Amniotic stem cell (primary cell): ENCODE results near the gene EMC8.
"Not testable (repeated sequence)": the region's sequence is repeated elsewhere in the genome, so short reads cannot be mapped to it uniquely, and the experiment has no call there.

Experiments
- DNase-seq: peaks from one replicate; lab custom pipeline; 2025; lab: John Stamatoyannopoulos, UW

The EMC8 gene

GRCh38 chr16:85835227-85835751 is 35.9 kb upstream of the EMC8 start:
- DNase-seq: no peak

DNA sequence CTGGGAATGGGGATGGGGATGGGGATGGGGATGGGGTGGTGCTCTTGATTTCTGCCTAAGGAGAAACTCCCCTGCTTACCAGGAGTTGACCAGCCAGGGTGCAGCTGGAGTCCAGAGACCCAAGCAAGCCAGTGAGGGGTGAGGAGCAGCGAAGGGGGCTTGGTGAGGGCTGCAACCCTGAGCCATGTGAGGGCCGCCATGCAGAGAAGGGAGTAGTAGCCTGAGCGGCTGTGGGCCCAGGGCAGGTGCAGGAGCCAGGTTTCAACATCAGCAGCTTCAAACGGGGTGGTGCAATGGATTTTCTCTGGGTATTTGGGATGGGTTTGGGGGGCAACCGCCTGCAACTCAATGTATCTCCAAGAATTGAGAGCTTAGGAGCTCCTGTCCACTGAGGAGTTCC is 35.4 kb upstream of the EMC8 start:
- DNase-seq: no peak

DNA sequence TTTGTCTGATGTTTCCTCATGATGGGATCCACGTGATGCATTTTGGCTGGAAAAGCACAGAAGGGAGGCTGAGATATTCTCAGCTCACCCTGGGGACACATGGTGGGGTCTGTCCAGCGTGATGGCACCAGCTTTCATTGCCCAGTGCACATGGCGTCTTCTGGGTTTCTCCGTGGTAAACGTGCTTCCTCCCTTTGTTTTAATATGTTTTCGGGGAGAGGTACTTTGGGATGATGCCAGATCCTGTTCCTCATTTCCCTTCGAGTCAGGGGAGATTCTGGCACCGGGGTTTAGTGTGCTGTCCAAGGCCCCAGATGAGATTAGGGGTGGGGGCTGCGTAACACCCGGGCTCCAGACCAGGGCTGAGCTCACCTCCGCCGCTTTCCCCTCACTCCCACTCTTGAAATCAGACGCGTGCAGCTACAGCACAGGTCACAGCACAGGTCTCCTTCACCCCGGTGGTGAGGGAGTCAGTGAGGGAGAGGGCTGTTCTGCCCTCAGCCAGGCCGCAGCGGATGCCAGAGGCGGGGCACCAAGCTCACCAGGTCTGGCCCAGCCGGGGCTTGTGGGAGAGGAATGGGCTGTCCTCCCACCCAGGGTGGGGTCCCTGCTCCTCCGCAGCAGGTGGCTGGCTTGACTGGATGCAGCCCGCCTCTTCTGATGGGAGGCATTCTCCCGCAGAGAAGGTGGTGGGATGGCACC is 34.0 kb upstream of the EMC8 start:
- no peak for DNase-seq

DNA sequence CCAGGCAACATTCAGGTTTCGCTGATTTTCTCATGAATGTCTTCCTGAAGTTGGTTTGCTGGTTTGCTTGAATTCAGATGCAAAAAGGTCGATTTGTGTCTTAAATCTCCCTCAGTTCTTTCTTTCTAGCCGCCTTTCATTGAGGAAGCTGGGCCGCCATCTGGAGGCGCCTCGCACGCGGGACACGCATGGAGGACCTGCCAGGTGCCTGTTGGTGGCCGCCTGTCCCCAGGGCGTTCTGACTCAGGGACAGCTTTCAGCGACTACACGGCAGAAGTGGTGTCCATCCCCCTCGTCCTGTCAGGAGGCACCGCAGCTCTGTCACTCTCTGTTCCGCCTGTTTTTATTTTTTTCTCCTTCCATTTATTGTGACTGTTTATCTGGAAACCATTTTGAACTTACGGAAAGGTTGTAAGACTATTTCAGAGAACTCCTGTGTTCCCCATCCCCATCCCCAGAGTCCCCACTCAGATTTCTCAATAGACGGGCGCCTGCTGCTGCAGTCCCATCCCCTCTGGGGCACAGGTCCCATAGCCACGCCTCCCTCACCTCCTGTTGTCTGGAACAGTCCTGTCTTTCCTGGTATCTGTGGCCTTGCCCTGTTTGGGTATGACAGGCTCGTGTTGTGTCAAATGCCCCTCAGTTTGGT is 33.4 kb upstream of the EMC8 start:
- DNase-seq: no peak

GRCh38 chr16:85830821-85831220 is 31.5 kb upstream of the EMC8 start:
- no peak for DNase-seq

DNA sequence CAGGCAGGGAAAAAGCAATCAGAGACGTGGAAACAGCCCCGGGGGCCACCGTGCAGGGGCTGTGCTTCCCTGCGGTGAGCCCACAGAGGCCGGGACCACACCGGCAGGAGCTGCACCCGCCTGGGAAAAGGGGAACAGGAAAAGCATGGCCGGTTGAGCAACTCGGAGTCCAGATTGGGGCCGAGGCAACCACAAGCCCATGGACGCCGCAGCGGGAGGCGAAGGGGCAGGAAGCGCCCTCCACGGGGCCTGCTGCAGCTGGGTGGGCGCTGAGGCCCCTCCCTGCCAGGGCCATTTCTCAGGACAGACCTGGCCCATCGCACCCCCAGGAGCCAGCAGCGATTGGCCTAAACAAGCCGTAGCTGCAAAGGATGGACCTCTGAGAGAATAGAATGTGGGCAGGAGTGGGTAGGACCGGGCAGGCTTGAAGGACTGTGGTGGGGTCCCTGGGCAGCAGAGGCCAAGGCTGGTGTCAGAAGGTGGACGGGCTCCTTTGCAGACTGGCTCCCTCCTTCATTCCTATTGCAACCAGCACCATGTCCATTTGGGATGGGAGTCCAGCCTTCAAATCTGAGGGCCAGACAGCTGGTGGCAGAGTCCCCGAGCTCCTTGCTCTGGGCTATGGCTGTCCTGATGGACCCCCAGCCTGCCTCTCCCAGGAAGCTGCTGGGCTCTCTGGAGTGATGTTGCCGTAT is 30.6 kb upstream of the EMC8 start:
- no peak for DNase-seq

DNA sequence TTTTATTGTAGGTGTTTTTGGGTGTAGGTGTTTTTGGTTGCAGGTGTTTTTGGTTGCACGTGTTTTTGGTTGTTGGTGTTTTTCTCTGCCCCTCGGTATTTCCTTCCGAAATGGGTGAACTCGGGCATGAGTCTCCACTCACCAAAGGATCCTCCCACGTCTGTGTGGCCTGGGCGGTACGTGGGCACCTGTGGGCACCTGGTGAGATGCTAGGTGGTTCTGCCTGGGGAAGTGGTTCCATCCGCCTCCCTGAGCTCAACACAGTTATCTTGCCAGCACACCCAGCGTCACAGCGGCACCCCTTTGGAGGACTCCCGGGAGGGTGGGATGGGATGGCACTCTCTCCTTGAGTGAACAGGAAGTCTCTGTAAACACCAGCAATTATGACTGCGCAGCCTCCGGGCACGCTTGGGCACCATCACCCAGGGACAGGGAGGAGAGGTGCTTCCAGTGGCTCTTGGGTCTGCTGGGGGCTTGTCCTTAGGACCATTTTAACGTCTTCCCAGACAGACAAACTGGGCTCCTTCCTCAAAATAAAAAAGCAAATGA is 29.9 kb upstream of the EMC8 start:
- DNase-seq: no peak

- DNase-seq: no peak
Observed at GRCh38 chr16:85828166-85828565, 28.8 kb upstream of the EMC8 start.

DNA sequence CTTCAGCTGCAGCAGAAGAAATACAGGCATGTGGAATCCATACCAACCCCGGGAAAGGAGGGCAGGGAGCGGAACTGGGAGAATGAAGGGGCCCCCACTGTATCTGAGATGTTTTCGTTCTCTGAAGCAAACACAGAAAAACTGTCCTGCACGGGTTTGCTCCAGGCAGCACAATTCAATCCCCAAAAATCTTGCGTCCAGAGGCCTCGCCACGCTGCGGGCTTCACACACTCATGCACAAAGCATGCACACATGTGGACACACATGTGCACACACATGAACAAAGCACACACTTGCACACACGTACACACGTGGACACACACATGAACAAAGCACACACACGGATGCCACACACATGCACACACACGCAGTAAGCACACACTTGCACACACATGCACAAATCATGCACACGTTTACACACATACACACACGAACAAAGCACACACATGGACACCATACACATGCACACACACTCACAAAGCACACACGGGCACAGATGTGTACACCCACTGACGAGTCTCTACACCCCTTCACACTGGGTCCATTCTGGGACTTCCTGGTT is 27.4 kb upstream of the EMC8 start:
- DNase-seq: no peak

GRCh38 chr16:85825326-85825725 is 26.0 kb upstream of the EMC8 start:
- DNase-seq: no peak

GRCh38 chr16:85824161-85825135 is 25.1 kb upstream of the EMC8 start:
- no peak for DNase-seq

DNA sequence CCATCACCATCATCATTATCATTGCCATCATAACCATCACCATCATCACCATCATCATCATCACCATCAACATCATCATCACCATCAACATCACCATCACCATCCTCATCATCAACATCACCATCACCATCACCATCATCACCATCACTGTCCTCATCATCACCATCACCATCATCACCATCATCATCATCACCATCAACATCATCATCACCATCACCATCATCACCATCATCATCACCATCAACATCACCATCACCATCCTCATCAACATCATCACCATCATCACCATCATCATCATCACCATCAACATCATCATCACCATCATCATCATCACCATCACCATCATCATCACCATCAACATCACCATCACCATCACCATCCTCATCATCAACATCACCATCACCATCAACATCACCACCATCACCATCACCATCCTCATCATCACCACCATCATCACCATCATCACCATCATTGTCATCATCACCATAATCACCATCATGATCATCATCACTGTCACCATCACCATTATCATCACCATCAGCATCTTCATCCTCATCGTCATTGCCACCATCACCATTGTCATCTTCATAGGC is 24.1 kb upstream of the EMC8 start:
- DNase-seq: no peak

- no peak for DNase-seq
Observed at GRCh38 chr16:85822145-85822544, 22.8 kb upstream of the EMC8 start.

DNA sequence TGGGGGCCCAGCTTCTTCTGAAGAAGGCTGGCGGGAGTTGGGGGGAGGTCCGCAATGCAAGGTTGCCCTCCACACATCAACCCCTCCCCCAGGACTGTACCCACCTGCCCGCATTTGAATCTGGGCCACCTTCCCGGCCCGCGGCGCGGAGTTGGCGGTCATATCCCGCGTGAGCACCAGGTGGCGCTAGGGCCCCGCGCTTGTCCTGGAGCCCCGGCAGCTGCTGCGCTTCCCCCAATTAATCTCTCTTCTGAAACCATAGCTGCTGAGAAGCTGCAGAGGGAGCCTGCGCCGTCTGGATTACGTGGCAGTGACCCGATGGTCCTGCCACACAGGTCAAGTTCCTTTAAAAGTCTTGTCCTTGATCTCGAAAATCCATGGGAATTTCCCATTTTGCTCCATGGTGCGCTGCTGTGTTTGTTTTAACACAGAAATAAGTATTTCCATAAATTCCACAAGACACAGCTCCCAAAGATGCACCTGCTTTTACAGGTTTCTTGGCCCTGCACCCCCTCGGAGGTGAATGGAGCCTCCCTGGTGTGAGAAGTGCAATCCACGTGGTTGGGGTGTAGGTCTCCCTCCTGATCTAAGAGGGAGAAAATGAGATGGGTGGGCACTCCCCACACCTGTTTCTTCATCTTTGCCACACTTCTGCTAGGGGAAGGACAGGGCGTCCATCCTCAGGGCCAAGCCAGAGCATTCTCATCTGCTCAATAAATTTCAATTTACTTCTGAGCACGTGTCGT is 22.2 kb upstream of the EMC8 start:
- peak; percentile 32 for DNase-seq

DNA sequence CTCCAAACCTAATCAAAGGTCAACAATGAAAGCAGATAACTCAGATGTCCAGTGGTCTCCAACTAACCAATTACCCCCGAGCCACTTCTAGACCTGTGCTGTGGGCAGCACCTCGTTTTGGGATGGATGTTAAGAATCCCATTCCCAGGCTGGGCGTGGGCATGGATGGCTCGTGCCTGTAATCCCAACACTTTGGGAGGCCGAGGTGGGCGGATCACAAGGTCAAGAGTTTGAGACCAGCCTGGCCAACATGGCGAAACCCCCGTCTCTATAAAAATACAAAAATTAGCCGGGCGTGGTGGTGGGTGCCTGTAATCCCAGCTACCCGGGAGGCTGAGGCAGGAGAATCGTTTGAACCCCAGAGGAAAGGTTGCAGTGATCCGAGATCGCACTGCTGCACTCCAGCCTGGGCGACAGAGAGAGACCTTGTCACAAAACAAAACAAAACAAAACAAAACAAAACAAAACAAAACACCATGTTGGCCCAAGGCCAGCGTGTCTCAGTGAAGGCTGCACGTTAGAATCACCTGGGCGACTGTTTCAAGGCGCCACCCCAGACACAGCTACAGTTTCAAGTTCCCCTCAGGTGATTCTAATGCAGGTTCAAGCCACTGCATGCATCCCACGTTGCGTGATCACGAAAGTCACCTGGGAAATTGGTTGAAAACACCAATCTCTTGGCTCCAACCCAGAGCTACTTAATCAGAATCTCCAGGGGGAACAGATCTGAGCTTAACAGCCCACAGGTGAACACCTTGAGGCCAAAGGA is 21.4 kb upstream of the EMC8 start:
- DNase-seq: no peak

- no peak for DNase-seq
Observed at GRCh38 chr16:85819771-85820170, 20.4 kb upstream of the EMC8 start.

GRCh38 chr16:85819245-85819644 is 19.9 kb upstream of the EMC8 start:
- peak; percentile 57 for DNase-seq

- not testable (repeated sequence) for DNase-seq
Observed at GRCh38 chr16:85817195-85817594, 17.9 kb upstream of the EMC8 start.

GRCh38 chr16:85816159-85816558 is 16.8 kb upstream of the EMC8 start:
- DNase-seq: no peak
